ENCODE data around the gene CCSER1.

The CCSER1 gene

DNA sequence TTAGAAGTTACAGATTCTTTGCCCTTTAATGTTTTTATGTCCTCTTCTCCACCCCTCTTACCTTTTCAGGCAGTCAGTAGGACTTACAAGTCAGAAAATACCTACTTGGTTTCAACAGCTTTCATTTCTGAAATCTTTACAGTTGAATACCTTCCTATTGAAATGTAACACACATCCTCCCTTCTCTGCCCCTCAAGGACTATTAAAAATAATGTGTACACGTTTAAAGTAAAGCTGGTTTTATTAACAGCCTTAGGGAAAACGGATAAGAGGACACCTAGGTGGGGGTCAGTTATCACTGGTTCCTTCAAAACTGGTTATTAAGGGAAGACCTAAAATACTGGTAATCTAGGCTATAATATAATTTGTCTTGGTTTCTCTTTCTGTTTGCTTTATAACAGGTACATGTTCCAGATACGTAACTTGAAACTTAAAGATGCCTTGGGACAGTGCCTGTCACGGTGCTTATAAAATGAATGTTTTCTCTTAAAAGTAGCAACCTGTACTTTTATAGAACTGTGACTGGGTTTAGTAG is 1.8 kb downstream of the CCSER1 start:
- no peak for DNase-seq

GRCh38 chr4:90130076-90130475 is 2.9 kb downstream of the CCSER1 start:
- DNase-seq = no peak

GRCh38 chr4:90137555-90137954 is 10.4 kb downstream of the CCSER1 start:
- DNase-seq = no peak

GRCh38 chr4:90142081-90142480 is 14.9 kb downstream of the CCSER1 start:
- DNase-seq = no peak

- DNase-seq = no peak
Measured at GRCh38 chr4:90145319-90145718, 18.1 kb downstream of the CCSER1 start.

GRCh38 chr4:90146306-90146705 is 19.1 kb downstream of the CCSER1 start:
- DNase-seq = no peak

- DNase-seq = no peak
Measured at GRCh38 chr4:90148574-90149148, 21.5 kb downstream of the CCSER1 start.

DNA sequence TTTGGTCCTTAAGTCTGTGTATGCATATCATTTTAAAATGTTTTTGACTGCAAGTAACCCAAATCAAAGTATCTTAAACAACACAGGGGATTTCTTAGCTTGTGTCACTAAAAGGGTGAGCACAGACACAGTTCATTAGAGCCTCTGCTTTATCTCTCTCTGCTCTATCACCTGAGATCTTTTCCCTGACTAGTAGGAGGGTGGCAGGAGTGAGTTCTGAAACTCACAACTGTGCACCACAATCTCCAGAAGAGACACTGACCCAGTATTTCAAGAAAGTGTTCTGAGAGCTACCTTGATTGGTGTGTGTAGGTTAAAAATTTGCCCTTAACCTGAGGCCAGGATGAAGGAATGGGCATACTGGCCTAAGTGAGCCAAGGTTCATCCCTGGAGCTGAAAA is 24.8 kb downstream of the CCSER1 start:
- DNase-seq = no peak

DNA sequence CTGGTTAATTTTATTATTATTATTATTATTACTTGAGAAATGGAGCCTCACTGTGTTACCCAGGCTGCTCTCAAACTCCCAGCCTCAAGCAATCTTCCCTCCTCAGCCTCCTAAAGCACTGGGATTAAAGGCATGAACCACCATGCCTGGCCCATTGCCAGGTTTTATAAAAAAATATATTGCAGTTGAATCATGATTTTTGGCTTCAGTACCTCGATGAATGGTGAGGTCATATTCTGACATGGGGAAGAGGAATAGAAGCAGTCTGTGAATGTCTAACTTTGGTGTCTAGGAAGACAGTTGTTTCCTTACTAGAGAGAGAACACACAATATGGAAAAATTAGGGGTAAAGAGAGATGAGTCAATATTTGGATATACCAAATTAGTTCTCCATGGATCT is 32.0 kb downstream of the CCSER1 start:
- no peak for DNase-seq

DNA sequence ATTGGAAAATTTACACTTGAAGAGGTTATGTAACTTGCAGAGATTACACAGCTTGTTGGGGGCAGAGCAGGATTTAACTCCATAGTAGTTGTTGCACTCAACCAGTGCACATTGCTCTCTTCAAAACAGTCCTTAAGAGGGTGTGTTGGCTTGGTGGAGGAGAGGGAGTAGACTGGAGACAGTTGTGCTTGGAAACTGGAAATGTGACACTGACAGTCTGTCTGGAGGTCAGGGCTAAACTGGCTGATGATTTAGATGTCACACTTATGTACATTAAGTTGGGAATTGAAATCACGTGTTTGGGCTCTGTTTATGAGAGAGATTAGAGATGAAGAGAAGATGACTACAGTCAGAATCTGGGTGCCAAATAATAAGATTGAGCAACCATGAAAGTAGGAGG is 32.9 kb downstream of the CCSER1 start:
- DNase-seq = no peak

DNA sequence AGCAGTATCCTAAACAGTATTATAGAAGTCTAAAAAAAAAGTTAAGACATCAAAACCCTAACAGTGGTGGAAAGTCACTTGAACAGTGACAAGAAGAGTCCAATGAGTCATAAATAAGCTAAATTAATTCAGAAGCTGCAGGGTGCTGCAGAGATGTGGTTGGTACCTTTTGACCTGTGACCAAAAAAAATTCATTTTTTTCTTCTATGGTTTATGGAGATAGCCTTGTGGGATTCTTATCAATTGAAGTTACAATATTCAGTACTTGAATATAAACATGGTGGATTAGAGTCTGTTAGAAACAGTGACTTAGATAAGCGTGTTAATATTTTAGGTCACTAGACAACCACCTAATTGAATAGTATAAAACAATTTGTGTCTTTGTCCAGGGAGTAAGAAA is 35.4 kb downstream of the CCSER1 start:
- DNase-seq = no peak

DNA sequence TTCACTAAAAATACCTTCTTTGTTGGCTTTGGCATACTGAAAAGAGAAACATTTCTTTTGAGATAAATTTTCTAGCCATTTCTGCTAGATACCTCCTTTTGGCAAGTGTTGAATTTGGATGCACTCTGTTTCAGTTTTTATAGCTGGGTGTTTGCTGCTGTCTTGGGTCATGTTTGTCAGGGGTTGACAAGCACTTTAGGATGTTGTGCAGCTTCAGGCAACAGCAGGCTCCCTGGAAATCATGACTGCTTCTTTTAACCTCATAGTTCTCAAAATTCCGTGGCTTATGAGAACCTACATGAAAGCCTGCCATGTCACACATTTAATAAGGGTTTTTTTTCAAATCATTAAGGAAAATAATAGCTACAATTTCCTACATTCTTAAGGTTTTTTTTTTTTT is 36.7 kb downstream of the CCSER1 start:
- DNase-seq = no peak

DNA sequence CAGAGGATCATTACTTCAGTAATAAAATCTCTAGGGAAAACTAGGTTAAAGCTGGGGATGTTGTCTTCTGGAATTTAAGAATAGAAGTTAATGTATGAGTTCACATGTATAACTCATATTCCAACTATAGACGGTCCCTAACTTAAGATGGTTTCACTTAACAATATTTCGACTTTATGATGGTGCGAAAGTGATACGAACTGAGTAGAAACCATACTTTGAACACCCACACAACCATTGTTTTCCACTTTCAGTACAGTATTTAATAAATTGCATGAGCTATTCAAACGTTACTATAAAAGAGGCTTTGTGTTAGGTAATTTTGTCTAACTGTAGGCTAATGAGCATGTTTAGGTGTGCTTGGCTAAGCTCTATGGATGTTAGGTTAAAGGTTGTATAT is 38.7 kb downstream of the CCSER1 start:
- no peak for DNase-seq

- no peak for DNase-seq
Measured at GRCh38 chr4:90171491-90171890, 44.3 kb downstream of the CCSER1 start.

DNA sequence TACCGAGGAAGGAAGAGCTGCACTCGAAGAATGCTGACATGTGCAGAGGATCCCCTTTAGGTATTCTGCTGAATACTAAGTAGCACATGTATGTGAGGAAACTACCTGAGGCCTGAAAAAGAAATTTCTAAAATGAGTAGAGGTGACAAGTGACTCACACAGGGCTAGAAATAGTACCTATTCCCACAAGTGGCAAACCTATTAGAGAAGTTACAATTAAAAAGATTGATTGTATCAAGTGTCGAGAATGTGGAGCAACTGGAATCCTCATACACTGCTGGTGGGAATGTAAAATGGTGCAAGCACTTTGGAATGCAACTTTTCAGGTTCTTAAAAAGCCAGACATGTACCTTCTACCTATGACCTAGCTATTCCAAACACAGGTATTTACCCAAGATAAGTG is 47.4 kb downstream of the CCSER1 start:
- no peak for DNase-seq

DNA sequence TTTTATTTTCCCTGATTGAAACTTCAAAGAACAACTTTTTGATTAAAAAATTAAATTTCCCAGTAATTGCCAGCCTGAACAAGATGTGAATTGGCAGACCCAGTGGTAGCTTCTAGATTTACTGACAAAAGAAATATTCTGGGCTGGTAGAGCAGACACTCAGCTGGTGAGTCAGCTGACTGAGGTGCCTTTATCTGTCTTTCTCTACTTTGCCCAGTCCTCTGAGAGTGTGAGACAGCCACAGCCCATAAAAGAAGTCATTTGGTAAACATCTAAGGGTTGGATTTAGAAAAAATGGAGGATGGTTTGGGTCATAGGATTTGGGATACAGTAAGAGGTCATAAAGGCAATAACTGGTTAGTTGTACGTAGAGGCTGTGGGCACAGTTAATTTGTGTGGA is 54.5 kb downstream of the CCSER1 start:
- DNase-seq = no peak

DNA sequence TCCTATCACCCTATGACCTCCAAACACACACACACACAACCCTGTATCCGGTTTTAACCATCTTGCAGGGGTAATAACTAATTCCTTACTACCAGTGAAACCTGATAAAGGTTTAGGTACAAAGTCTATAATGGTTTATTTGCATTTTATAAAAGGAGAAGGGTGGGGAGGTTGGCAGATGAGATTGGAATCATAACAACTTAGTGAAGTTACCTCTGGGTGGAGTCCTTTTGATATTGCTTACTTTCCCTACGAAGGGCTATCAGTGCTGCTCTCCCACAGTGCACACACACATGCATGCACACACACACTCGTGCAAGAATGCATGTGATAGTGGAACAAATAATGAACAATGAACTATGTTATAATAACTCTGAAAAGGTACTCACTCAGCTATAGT is 56.1 kb downstream of the CCSER1 start:
- no peak for DNase-seq

DNA sequence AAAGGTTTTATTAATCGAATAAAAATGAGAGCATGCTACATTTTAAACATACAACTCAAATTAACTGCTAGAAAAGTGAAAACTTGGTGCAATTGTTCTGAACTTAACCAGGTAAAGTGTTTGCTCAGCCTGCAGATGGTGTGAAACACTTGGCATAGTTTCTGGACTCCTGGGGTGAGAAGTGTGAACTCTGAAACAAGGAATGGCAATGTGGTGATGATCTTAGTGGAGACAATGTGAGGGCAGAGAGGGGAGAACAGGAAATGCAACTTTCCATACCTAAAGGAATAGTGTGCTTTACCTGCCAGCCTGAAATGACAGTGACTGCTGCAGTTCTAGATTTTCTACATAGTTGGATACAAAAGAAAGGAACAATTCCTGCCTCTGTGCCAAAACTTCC is 57.4 kb downstream of the CCSER1 start:
- no peak for DNase-seq

GRCh38 chr4:90185416-90185815 is 58.2 kb downstream of the CCSER1 start:
- DNase-seq = no peak

DNA sequence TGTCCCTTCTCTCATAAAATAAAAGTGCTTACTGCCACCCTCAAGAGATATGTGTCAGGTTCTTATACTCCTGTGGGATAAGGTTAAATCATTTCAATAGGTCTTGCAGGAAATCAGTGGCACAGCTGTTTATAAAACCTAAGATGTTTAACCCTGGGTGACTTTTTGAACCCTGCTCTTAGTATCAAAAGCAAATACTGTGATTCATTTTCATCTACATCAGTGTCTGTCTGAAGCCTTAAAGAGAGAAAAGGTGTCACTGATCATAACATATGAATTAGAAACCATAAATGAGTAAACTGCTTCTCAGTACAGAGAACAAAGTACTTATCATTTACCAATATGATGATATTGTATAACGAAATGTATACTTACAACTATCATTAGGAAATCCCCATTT is 59.0 kb downstream of the CCSER1 start:
- no peak for DNase-seq

DNA sequence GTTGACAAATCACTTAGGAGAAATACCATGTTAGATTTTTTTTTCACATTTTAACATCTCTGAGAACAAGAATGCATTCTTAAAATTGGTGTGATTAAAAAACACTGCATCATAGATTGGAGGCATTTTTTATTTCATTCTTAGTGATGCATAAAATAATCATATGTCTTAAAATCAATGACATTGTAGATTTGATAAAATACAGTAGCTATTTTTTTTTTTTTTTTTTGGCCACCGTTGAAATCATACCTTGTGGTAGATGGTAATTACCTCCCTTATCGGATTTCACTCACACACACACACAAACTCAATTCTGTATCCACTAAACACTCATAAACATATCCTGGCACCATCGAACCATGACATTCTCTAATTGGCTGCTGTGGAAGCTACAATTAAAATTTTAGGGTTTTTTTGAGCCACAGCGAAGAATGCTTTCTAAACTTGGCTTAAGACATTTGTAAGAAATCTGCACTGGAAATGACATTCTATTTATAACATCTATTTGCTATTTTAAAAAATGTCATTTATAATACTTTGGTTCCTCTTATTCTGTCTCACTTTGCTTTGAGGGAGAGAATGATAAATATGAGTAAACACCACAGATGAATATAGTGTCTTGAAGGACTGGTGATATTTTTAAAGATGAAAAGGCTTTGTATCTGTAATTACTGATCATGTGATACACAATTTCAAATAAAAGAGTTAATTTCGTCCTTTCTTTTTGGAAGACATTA is 60.1 kb downstream of the CCSER1 start:
- no peak for DNase-seq

GRCh38 chr4:90189178-90189577 is 62.0 kb downstream of the CCSER1 start:
- DNase-seq = no peak

GRCh38 chr4:90189946-90190345 is 62.8 kb downstream of the CCSER1 start:
- DNase-seq = no peak

GRCh38 chr4:90190525-90190924 is 63.3 kb downstream of the CCSER1 start:
- no peak for DNase-seq
